Hindlimb muscle (tissue), 1 donor: ENCODE results near the gene ZNF264. TPM values are rescaled to one million over a fixed set of nuclear protein-coding genes. Genes with fewer than 3 reads are reported as not detected.
"Not testable (repeated sequence)": the region's sequence is repeated elsewhere in the genome, so short reads cannot be mapped to it uniquely, and the experiment has no call there.

Experiments
- DNase-seq: peaks from one replicate; pipeline ENCODE4 v3.0.0-alpha.2; 2013
- polyA plus RNA-seq: library from polyadenylated mRNA; unstranded; fragments of 120-200 nt; gene quantifications from one replicate; pipeline ENCODE4 v1.2.1, GENCODE V29; 2013; ENCODE audit not compliant: insufficient read length

The ZNF264 gene
- polyA plus RNA-seq, result 13.7 TPM

GRCh38 chr19:57191141-57192076 is at the start of gene ZNF264:
TSS of gene ZNF264 (plus strand) at chr19:57191500. CDS start at chr19:57191914, 414 bp downstream.
- DNase-seq, result peak; percentile 94

DNA sequence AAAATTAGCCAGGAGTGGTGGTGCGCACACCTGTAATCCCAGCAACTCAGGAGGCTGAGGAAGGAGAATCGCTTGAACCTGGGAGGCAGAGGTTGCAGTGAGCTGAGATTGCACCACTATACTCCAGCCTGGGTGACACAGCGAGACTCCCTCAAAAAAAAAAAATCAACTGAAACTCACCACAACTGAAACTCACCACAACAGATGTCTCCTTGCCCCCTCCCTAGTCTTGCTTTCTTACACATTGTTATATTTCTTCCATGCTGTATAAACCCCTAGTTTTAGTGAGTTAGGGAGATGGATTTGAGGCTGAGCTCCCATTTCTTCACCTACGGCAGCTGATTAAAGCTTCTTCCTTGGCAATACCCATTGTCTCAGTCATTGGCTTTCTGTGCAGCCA is 49.6 kb upstream of the ZNF264 start:
- no peak for DNase-seq

DNA sequence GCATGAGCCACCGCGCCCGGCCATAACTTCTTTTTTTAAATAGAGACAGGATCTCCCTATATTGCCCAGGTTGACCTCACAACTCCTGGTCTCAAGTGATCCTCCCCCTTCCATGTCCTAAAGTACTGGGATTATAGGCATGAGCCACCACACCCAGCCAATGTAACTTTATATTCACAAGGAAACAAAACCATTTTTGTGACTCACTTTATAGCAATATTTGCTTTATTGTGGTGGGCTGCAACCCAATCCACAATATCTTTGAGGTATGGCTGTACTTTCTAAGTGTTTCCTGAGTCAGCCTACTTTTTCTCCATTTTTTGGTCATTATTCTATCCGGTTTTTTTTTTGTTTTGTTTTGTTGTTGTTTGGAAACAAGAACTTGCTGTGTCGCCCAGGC is 38.4 kb upstream of the ZNF264 start:
- DNase-seq, result no peak

GRCh38 chr19:57161985-57162539 is 29.2 kb upstream of the ZNF264 start:
- DNase-seq, result no peak

- no peak for DNase-seq
Observed at GRCh38 chr19:57165846-57166245, 25.5 kb upstream of the ZNF264 start.

DNA sequence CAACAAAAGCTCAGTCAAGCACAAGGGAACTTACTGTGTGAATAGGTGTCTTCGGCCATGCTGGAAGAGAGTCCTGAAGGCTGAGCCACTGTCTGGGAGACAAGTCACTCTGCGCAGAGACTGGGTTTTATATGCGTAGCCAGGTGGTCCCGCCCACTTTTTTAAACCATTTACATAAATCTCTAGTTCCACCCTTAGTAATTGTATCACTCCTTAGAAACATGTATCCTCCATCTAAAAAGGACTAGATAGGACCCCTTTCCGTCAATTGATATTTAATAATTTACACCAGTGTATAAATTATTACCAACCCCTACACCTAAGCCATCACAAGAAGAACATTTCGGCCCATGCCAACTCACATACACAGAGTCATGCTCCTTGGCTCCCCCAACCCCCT is 23.9 kb upstream of the ZNF264 start, which contains the start of gene DUXA:
Gene DUXA, minus strand, starts transcription at position 101 of the 400 bp plus-strand sequence. Its CDS starts 42 bp downstream, at position 59.
- no peak for DNase-seq

DNA sequence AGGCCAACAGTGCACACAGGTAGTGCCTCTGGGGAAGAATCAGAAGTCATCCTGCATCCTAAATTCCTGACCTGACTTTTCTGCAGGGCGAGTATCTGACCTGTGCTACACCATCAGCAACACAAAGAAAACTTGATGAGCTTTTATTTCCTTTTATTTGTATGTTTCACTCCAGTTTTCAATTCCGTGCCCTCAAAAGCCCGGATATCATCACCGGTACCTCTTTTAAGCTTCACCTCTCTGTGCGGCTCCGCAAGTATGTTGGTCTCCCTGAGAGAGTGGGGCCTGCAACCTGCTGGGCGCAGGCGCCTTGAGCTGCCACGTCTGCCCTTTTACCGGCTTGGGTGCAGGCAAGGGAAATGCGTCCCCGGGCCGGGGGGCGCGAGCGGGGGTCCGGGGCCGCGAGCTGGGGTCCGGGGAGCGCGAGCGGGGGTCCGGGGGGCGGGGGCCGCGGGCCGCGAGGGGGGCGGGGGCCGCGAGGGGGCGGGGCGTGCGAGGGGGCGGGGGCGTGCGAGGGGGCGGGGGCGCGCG is 19.7 kb upstream of the ZNF264 start:
- DNase-seq, result no peak

DNA sequence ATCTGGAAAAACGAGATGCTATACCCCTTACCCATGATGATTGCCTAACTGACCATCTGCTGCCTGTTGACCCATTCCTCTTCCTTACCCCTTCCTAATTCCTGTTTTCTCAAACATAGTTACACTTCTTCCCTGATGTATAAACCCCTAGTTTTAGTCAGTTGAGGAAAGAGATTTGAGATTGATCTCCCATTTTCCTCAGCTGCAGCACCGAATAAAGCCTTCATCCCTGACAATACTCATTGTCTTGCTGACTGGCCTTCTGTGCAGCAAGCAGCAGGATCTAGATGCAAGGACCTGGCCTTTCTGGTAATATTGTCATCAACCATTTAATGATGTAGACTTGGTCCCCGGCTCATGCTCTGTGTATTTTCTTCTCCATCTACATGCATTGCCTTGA is 999 bp upstream of the ZNF264 start:
- no peak for DNase-seq

DNA sequence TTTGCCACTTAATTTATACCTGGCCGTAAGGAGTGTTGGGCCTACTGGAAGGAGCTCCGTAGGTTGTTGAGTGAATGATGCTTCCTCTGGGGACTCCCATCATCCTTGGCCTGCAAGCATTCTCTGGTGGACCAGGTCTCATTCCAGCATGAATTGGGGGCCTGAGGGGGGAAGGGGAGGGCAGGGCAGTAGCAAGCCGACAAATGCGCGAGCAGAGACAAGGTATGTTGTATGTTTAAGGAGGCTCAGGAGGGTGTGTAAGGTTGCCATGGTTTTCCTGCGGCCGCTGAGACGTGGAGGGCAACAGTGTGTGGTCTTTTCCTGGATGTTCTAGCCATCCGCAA is 749 bp downstream of the ZNF264 start:
- no peak for DNase-seq

- DNase-seq, result no peak
Observed at GRCh38 chr19:57192993-57193392, 1.7 kb downstream of the ZNF264 start.

- DNase-seq, result not testable (repeated sequence)
Observed at GRCh38 chr19:57197874-57198273, 6.6 kb downstream of the ZNF264 start.

- DNase-seq, result no peak
Observed at GRCh38 chr19:57202160-57202559, 10.9 kb downstream of the ZNF264 start.

DNA sequence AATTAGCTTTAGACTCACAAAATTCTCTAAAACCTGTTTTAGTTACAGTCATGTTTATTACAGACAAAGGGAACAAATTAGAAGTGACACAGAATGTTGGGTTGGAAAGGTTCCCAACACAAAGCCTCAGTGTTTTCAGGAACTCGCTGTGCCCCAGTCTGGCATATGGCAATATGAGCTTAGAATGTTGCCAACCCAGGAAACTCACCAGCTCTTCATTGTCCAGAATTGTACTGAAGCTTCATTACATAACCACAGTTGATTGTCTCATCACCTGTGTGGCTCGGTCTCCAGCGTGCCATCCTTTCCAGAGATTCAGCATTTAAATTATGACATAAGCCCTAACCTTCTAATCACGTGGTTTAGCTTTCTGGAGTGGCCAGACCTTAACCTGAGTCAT is 19.1 kb downstream of the ZNF264 start:
- no peak for DNase-seq

DNA sequence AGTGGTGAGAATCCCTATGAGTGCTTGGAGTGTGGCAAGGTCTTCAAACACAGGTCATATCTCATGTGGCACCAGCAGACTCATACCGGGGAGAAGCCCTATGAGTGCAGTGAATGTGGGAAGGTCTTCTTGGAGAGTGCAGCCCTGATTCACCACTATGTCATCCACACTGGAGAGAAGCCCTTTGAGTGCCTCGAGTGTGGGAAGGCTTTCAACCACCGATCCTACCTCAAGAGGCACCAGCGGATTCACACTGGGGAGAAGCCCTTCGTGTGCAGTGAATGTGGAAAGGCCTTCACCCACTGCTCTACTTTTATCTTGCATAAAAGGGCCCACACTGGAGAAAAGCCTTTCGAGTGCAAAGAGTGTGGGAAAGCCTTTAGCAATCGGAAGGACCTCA is 20.8 kb downstream of the ZNF264 start:
- DNase-seq, result no peak

DNA sequence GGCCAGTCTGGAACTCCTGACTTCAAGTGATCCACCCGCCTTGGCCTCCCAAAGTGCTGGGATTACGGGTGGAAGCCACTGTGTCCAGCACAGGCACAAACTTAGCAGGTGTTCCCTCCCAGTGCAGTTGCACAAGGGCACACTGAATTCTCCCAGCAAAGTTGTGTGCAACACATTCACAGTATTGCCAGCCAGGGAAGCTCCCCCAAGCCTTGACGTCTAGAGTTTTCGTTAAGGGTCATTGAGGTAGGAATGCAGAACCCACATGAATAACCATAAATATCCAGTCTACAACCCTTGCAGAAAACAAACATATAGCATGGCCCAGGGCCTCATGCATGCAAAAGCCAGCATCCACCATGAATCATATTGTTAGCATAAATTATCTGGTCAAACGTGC is 36.2 kb downstream of the ZNF264 start:
- no peak for DNase-seq

DNA sequence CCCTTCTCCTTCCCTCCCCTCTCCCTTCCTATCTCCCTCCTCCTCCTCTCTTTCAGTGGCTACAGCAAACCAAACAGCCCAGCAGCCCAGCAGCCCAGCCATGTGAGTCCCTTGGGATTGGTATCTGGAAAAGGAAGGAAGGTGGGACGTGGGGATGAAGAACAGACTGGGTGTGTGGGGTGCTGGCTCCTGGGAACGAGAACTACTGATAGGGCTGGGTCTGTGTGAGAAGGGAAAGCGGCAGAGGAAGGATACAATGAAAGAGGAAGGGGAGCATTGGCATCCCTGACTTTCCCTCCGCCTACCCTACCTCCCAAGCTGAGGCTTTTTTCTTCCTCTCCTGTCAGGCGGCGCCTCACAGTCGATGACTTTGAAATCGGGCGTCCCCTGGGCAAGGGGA is 40.4 kb downstream of the ZNF264 start:
- DNase-seq, result no peak

DNA sequence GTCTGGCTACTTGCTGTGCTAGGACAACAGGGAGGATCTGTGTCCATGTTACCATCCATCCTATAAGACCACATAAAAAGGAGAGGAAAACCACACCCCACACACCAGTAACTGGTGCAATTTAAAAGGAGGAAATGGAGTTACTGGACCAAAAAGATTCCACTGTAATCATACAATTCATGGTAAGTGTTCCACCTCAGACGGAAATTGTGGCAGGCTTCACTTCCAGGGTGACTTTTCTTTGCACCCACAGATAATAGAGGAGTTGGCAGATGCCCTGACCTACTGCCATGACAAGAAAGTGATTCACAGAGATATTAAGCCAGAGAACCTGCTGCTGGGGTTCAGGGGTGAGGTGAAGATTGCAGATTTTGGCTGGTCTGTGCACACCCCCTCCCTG is 41.9 kb downstream of the ZNF264 start:
- DNase-seq, result no peak

- DNase-seq, result no peak
Observed at GRCh38 chr19:57239982-57240310, 48.6 kb downstream of the ZNF264 start.

DNA sequence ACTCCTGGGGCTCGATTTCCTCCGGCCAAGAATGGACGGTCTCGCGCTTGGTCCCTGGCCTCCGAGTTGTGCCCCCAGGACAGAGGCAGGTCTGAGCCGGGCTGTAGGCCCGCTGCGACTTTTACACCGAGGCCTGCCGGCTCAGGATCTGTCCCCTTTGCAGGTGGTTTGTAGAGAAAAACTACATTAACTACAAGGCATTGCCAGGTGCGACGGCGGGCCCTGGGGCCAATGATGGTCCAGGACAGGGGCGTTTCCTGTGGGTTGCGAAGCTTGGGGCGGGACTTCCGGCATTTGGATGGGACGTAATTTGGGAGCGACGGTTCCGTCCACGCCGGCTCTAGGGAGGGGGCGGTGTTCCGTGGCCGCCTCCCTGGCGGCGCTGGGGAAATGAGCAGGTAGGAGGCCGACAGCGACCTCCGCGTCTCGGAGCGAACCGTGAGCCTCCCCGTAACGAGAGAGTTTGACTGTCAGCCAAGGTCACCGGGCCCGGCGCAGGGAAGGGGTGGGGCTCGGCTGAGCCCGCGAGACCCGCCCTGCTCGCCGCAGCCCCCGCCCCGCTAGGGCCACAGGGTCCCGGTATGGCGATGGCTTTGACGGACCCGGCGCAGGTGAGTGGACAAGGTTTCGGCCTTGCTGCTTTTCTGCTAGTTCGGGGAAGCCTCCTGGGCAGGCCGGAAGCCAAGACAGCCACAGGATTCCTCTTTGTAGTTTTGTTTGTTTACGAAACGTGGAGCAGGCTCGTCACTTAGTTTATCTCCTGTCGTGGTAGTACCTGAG is 49.2 kb downstream of the ZNF264 start, which contains the start of gene ZNF805:
Gene ZNF805, plus strand, starts transcription at position 322 of the 780 bp plus-strand sequence. Its CDS starts 260 bp downstream, at position 582.
- peak; percentile 96 for DNase-seq

DNA sequence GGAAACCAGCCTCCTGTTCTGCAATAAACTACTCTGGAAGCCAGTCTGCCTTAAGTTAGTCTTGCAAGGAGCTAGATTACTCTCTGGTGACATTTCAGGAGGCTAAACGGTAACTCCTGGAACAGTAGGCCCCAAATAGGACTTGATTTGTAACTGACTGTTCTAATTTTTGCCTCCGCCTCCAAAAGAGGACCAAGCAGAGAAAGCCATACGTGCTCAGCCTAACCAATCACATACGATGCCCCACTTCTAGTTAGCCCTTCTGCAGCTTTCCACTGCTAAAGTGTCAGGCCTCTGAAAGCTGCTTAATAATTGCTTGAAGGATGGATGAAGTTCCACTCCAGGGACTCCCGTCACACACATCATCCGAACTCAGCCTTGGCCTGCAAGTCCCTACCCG is 49.9 kb downstream of the ZNF264 start:
- DNase-seq, result peak; percentile 20

DNA sequence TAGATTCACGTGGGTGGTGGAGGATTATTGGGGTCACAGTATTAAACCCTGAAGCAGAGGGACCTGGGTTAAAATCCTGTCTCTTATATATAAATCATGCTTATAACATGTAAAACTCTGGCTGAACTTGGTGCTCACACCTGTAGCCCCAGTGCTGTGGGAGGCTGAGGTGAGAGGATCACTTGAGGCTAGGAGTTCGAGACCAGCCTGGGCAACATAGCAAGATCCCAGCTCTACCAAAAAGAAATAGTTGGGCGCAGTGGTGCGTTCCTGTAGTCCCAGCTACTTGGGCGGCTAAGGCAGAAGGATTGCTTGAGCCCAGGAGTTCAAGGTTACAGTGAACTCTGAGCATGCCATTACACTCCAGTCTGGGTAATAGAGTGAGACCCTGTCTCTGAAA is 51.5 kb downstream of the ZNF264 start:
- no peak for DNase-seq

DNA sequence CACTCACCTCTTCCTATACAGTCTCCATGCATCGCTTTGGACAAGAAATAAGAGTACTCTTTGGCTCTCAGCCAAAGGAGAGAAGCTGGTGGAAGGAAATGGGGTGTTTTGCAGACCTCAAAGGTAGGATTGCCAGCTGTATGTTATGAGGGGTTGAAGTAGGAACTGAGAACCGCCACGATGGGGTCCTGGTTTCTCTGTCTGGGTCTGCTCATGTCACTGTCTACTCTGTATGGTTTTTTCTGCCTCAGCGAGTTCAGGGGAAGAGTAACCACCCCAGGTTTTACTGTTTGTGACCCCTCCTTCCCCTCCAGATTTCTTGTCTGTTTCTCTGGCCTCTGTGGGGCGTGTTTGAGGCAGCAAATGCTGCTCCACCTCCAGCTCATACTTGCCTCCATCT is 53.2 kb downstream of the ZNF264 start:
- no peak for DNase-seq

- DNase-seq, result no peak
Observed at GRCh38 chr19:57245066-57245465, 53.8 kb downstream of the ZNF264 start.
